T1000 (cell line): ENCODE data around the gene TNFRSF14.
"Not testable (repeated sequence)": the region's sequence is repeated elsewhere in the genome, so short reads cannot be mapped to it uniquely, and the experiment has no call there.

Source experiments
- DNase-seq: peaks from one replicate; lab custom pipeline; 2025; ENCODE audit warnings: mixed read lengths; lab: John Stamatoyannopoulos, UW

TNFRSF14 gene

DNA sequence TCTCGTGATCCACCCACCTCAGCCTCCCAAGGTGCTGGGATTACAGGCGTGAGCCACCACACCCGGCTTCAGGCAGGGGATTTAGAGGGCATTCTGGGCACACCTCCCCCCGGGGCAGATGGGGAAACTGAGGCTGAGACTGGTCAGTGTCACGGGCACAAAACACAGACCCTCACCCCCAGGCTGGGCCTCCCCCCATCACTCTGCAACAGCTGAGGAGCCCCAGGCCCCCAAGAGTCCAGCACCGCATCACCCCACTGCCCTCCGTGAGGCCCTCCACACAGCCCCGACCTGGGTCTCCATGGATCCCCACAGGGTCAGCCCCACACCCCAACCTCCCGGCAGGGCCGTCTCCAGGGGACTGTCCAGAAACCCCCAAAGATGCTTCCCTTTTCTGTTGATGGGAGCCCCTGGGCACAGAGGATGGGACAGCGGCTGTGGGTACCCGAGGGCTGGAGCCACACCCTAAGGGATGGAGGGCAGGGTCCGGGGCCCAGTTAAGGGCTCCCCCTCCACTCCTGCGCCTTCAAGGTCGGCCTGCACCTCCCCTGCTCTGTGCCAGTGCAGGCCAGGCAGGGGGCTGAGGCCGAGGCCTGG is 11.0 kb downstream of the TNFRSF14 start:
- DNase-seq = no peak

DNA sequence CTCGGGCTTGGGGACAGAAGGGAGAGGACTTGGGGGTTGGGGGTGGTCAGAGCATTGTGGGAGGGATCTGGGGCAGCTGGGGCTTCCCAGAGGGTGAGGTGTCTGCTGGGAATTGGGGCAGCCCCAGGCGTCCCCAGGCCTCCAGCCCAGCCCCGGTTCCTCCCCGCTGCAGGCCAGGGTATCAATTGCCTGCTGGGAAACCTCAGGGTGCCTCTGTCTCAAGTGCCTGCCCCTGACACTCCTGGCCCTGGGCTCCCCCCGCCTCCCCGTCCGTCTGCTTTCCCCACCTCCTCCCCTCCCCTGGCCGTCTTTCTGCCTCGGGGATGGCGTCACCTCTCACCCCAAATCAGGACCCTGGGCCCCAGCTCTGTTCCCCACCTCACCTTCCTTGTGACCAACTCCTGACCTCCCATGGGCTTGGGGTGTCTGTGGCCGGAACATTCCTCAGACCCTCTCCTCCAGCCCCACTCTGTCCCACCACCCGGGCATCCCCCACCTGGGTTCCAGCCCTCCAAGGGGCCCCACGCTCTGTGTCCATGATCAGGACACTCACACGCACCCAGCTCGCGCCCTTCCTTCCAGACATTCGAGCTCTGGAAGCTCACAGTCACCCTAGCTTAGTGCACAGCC is 12.1 kb downstream of the TNFRSF14 start:
- DNase-seq = not testable (repeated sequence)

DNA sequence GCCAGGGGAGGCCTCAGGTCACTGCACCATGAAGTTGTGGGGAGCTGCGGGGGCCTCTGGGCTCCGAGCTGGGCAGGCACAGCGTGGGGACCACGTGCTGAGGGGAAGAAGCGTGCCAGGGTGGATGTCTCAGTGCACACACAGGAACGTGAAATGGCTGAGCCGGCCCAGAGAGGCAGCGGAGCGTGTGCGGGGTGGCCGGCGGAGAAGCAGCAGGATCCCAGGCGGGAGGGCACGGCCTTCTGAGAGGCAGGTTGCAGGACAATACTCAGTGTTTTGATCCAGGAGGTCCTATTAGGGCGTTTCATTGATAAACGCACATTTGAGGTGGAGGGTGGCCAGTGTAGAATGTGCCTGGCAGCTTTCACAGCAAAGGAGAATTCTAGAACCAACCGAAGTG is 12.9 kb downstream of the TNFRSF14 start:
- DNase-seq = no peak

DNA sequence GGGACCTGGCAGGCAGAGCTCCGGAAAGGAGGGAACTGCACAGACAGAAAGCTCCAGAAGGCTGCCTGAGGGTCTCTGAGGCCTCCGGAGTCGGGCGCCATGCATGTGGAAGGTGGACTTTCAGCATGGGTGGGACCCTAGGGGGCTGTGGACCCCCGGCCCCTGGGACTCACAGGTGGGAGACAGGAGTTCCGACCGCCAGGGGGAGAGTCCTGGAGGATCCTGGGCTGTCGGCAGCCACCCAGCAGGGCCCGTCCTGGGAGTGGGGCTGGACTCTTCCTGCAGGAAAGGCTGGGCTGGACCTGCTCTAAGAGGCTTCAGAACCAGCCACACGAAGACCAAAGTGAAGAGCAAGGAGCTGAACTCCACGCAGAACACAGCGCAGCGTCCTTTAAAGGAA is 13.5 kb downstream of the TNFRSF14 start:
- DNase-seq = not testable (repeated sequence)

DNA sequence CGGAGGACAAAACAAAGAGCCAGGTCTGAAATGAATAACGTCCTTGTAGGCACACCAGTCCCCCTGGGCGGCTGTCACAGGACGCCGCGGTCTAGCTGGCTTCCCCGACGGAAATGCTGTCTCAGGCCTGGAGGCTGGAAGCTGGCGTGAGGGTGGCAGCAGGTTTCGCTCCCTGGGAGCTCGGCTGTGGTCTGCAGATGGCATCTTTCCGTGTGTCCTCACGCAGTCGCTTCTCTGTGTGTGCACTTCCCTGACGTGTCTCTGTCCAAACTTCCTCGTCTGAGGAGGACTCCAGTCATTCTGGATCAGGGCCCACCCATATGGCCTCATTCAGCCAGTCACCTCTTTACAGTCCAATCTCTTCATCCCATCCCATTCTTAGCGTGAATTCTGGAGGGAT is 14.2 kb downstream of the TNFRSF14 start:
- DNase-seq = no peak

DNA sequence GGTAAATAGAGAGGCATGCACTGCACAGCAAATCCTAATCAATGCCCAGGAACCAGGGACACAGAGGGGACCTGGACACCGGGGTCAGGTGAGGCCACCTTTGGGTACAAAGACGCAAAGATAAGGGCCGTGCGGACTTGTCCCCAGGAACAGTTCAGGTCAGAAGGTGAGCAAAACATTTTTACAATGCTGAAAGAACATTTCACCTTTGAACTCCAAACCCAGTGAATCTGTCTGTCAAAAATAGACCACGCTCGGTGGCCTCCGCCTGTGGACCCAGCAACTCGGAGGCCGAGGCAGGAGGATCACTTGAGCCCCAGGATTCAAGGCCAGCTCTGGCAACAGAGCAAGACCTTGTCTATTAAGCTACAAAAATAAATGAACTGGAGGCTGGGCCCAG is 15.2 kb downstream of the TNFRSF14 start:
- DNase-seq = no peak

DNA sequence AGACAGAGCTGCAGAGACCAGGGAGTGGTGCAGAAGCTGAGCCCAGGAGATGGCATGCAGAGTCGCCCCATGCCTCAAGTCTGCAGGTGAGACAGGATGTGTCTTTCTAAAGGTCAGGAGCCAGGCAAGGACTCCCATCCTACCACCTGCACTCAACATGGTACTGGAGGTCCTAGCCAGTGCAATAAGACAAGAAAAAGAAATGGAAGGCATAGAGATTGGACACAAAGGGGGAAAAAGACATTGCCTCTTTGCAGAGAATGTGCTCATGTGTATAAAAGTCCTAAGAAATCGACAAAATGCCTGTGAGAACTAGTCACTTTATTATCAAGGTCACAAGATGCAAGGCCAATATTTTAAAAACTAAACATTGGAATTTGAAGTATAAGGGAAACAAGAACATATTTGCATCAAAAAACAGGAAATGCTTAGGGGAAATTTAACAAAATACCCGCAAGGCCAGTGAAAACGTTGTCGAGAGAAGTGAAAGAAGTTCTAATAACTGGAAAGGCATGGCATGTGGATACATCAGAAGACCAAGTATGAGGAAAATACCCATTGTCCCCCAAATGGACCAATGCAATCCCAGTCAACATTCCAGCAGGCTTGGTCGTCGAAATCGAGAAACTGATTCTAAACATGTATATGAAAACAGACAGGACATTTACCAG is 17.2 kb downstream of the TNFRSF14 start:
- DNase-seq = no peak

DNA sequence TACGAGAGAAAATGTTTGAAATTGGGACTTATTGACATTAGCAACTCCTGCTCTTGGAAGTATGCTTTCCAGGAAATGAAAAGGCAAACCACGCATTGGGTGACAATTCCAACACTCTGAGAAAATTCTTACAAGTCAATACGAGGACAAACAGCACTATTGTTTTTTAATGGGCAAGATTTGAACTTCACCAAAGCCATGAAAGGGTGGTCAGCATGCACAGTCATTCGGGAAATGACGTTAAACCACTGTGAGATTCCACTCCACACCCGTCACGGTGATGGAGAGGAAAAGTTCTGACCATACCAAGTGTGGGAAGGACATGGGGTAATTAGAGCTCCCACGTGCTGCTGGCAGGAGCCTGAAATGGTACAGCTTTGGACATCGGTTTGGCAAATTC is 18.2 kb downstream of the TNFRSF14 start:
- DNase-seq = no peak

DNA sequence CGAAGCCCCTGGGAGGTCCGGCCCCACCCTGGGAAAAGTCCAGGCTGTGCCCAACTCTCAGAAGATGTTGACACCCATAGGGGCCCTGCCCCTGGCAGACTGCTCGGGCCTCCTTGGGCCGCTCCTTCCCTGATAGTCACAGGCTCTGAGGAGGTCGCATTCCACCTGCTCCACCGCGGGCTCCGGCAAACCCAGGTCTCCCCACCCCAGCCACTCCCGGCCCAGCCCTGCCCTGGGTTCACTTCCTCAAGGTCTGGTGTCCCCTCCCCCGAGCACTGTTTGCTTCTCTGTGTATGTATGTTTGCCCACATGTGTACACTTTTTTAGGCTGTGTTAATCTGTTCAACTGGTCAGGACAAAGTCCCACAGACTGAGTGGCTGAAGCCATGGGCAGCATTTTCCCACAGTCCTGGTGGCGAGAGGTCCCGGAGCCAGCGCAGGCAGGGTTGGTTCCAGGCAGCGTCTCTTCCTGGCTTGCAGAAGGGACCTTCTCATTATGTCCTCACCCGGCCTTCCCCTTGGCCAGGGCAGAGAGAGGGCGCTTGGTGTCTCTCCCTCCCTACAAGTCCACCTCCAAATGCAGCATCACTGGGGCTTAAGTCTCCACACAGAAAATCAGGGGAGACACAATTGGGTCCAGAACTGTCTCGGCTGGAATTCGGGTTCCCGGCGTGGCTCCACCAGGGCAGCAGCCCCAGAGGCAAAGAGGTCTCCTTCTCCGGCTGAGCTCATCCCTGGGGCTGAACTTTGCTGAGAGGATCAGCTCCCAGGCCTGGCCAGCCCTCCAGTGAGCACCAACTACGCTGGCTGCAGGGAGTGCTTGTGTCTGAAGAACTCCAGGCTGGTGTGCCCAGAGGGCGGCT is 19.9 kb downstream of the TNFRSF14 start:
- no peak for DNase-seq

DNA sequence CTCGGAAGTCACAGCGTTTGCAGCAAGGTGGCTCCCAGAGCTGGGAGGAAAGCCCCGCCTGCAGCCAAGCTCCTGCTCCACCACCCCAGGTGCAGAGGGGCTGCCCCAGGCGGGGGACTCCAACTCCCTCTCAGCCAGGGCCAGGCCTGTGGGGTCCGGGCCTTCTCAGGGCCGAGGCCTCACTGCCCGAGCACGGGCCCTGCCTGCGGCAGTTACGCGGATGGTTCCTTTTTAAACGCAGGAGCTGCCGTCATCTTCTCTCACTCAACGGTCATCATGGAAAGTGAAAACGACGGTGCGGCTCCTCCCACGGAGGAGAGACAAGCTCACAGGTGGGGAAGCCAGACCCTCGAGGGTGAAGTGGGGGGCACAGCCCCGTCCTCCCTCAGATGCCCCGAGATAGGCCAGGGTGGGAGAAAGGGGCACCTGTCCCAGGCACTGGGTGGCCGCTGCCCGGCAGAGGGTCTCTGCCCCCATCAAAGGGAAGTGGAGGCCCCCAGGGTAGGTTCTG is 21.4 kb downstream of the TNFRSF14 start:
- not testable (repeated sequence) for DNase-seq

DNA sequence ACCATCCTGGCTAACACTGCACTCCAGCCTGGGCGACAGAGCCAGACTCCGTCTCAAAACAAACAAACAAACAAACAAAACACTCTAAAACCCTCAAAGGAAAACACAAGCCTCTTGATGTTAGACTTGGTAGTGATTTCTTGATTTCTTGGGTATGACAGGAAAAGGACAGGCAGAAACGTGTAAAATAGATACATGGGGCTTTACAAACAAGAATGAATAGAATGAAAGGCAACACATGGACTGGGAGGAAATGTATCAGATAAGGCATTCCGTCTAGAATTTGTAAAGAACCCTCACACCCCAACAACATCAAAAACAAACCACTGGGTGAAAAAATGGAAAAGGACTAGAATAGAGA is 22.6 kb downstream of the TNFRSF14 start:
- no peak for DNase-seq

DNA sequence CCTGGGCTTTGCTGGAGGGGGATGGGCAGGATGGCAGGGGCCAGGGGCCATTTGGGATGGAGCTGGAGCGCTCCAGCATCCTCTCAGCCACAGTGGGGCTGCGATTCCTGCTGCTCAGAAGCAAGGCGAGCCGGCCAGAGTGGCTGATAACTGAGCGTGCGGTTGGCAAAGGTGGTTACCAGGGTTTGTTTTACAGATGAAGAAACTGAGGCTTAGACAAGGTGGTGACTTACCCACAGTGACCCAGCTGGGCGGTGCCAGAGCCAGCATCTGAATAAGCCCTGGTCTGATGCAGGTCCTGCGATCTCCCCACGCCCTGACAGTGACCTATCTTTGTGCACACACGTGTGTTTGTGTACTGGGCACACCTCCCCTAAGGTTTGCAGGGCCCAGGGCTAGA is 24.5 kb downstream of the TNFRSF14 start:
- no peak for DNase-seq

DNA sequence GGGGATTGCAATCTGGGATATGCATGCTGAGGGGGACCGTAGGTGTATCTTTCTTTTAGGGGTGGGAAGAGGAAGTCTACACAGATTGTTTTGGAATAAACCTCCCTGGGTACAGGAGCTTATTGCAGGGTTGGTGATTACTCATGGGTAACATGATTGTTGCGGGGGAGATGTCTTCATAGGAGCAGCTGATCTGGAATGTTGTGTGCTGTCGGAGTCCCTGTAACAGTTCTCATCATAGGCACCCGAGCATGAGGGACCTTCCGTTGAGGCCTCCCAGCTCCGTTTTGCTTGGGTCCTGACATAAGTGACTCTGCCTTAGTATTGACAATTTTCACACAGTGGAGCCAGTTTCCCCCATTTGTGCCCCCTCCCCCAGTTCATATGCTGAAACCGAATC is 26.2 kb downstream of the TNFRSF14 start:
- no peak for DNase-seq

DNA sequence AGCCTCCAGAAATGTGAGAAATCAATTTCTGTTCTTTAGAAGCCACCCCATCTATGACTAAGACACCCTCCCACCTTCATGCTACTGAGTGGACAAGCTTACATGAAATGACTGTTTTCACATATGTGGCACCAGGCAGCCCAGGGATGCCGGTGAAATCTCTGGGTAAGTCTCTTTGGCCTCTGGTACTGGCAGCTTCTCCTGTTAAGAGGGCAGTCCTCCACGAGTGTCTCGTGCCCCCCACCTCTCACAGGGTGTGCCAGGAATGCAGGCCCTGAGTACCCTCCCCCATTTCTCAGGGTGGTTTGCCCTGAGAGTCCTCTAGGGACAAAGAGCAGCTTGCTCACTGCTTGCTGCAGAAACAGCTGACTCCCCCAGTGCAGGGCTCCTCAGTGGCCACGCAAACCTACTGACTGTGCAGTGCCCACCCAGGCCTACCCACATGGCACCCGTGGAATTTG is 27.2 kb downstream of the TNFRSF14 start:
- DNase-seq = no peak

DNA sequence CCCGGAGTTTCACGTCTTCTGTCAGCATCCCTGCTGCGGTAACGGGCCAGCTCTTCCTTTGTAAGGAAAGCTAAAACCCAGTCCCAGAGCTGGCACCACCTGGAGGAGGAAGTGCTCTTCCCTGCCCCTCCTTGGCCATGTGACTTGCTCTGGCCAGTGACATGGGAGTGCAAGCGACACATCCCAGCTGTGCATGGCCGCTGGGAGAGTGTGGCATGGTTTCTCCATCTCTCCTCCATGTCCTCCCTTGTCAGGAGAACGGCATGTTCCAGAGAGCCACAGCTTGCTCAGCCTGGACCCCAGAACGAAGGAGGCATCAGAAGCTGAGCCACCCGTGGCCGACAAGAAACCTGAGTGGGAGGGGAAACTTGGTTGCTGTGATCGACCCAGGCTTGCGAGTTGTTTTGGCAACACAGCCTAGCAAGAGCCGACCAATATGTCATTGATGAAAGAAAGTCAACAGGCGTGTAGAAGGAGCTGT is 27.7 kb downstream of the TNFRSF14 start:
- DNase-seq = no peak

DNA sequence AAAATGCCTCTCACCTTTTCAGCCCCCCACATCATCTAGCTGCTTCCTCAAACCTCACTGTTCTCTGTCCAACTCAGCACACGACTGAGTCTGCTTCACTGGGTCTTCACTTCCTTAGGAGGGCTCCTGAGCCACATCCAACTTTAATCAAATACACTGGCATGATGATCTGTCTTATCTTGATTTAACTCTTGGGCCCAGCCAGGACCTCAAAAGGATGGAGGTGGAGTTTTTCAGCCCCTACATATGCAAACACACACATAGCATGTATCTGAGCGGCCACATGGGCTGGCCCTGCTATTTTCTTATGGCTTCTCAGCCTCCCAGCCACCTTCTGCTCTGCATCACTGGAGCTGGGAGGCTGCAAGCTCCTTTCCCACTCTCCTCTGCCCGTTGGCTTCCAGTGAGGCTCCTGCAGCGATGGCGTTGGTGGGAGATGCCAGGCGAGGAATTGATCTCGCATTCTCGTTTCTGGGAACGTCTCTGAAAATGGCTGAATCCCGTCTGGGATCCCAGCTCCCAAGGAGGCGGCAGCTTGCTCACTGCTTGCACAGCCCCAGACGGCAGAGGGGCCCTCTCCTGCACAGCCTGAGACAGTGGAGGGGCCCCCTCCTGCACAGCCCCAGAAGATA is 28.6 kb downstream of the TNFRSF14 start:
- DNase-seq = no peak

DNA sequence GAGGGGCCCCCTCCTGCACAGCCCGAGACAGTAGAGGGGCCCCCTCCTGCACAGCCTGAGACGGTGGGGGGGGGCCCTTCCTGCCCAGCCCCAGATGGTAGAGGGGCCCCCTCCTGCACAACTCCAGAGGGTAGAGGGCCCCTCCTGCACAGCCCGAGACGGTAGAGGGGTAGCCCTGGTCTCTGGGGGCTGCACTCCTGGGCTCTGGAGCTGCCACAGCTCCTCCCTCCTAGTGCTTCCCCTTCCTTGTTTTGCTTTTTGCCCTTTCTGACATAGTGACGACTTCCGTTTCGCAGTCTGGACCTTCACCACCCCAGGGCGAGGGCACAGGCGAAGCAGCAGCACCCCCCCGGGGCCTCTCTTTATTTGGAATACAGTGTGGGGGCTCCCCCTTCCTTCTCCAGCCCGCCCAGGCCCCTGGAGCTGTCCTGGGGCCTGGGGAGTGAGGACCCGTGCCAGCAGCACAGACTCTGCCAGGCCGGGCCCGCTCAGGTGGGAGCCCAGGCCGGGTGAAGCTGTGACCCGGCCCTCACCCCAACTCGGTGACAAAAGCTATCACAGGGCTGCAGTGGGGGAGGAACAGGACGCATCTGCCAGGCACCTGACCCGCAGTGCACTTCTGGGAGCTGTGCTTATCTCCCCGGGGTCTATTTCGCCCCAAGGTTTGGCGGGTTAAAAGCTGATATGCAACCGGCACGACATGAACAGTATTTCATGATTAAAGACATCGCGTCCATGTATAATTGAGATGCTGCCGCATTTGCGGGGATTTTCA is 29.3 kb downstream of the TNFRSF14 start:
- DNase-seq = no peak

DNA sequence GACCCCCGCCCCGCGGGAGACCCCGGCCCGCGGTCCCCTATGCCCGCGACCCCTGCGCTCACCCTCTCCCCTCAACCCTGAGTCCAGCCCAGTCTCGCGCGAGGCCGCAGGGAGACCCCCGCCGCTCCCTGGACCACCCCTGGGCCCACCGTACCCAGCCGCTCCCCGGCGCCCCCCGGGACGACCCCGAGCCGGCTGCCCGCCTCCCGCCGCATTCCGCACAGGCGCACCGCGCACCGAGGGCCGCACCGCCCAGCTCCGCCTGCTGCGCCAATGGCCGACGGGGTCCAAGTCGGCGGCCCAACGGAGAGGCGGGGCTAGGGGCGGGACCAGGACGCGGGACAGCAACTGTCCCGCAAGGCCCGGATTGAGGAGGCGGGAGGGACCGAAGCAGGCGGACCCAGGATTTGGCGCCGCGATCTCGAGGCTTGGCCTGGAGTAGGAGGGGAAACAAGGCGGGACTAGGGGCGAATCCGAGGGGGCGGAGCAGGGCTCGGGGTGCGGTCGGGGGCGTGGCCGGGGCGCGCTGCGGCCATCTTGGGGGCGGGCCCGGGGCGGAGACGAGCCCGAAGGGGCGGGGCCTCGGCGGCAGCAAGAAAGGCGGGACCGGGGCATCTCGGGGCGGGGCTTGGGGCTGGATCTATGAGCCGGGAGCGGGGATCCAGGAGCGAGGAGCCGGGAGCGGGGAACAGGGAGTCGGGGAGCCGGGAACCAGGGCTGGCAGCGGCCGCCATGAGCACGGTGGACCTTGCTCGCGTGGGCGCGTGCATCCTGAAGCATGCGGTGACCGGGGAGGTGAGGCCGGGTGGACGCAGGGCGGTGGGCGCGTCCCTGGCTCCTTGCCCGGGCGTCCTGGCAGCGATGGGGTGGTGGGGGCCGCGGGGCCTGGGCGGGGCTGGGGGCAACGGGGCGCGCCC is 30.2 kb downstream of the TNFRSF14 start, which contains the start of gene PRXL2B:
Gene PRXL2B (plus strand): TSS at position 624 of the 917 bp plus-strand sequence. CDS start 109 bp downstream, at position 733.
- DNase-seq = peak; percentile 98

DNA sequence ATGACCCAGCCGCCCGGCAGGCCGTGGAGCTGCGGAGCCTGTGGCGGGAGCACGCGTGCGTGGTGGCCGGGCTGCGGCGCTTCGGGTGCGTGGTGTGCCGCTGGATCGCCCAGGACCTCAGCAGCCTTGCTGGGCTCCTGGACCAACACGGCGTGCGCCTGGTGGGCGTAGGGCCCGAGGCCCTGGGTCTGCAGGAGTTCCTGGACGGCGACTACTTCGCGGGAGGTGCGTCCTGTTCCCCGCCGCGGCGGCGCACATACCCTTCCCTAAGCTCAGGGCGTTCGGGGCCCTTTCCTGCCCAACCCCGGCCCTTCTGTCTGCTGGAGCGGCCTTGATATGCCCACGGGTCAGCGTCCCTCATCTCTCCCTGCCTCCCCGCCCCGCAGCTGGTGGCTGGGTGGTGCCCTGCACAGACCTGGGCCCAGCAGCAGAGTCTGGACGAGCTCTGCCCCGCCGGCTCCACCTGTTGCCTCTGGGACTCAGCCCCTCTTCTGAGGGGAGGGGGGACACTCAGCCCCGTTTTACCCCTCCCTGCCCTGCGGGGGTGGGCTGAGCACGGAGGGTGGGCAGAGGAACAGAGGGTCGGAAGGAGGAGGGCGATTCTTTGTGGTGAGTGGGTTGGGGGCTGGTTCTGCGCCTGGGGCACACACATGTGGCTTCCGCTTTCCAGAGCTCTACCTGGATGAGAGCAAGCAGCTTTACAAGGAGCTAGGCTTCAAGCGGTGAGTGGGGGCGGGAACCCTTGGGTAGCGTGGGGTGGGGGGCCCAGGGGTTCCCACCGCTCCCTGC is 31.1 kb downstream of the TNFRSF14 start:
- DNase-seq = no peak
